C4-2B (cell line): ENCODE measurements around the gene KCNK3.

Source experiments
- ZFX ChIP-seq: fragments of 450-650 bp; IDR thresholded peaks from 2 replicates; pipeline ENCODE4 v1.6.1; 2017
- TF ChIP-seq, protein P1 (sequence below): fragments of 450-650 bp; conservative IDR thresholded peaks from 2 replicates; pipeline ENCODE4 v1.5.1; 2017; ENCODE audit warnings: mild to moderate bottlenecking

GRCh38 chr2:26778507-26778906, 86.0 kb downstream of the KCNK3 start:
- TF ChIP-seq, protein P1, sequence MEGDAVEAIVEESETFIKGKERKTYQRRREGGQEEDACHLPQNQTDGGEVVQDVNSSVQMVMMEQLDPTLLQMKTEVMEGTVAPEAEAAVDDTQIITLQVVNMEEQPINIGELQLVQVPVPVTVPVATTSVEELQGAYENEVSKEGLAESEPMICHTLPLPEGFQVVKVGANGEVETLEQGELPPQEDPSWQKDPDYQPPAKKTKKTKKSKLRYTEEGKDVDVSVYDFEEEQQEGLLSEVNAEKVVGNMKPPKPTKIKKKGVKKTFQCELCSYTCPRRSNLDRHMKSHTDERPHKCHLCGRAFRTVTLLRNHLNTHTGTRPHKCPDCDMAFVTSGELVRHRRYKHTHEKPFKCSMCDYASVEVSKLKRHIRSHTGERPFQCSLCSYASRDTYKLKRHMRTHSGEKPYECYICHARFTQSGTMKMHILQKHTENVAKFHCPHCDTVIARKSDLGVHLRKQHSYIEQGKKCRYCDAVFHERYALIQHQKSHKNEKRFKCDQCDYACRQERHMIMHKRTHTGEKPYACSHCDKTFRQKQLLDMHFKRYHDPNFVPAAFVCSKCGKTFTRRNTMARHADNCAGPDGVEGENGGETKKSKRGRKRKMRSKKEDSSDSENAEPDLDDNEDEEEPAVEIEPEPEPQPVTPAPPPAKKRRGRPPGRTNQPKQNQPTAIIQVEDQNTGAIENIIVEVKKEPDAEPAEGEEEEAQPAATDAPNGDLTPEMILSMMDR: no peak
- no peak for TF ChIP-seq ZFX
